Measurements from ENCODE around the gene BANF1. TPM values are rescaled to one million over a fixed set of nuclear protein-coding genes. Genes with fewer than 3 reads are reported as not detected.

BANF1 gene
- total and polyA plus RNA-seq, 2 of the 13 experiments (the other 11 are each of a cell fraction or from before 2014, with no cell fraction given): 40.5 to 86.5 TPM

GRCh38 chr11:65964906-65965305, 37.4 kb upstream of the BANF1 start:
- DNase-seq (ENCODE audit: low spot score) (no peak), ATAC-seq (no peak), FAIRE-seq (no peak)
- WGBS (ENCODE audit: low lambda C conversion rate): 90% methylated on average over 4 of the region's 10 CpGs
- POLR2A ChIA-PET: no interaction called here
- Histone ChIP-seq H3K36me3 (replicated peaks in 1 of 2; ENCODE audit: control insufficient read depth in 1 of 2, insufficient read depth in 2 of 2, low read length in 2 of 2) (peaks cover 31 to 49% of the 10 kb centered on the region in 2 experiments), H4K20me1 (ENCODE audit: insufficient read depth, low read length) (no peaks in the 10 kb centered on the region), H3K9me3 (ENCODE audit: low read length) (no peaks in the 10 kb centered on the region), H3K27ac (ENCODE audit: extremely low read length, insufficient read depth, low read length) (no peak overlapping the region), H3K4me1 (ENCODE audit: insufficient read depth, low read length) (peaks cover 26% of the 10 kb centered on the region), H3K9ac (ENCODE audit: insufficient read depth, low read depth, low read length) (no peak overlapping the region), H3K27me3 (ENCODE audit: control insufficient read depth in 1 of 2, insufficient read depth in 2 of 2, low read length in 2 of 2) (no peaks in the 10 kb centered on the region; a peak in 2 of 5 replicates), H2AFZ (ENCODE audit: low read length) (no peak overlapping the region), H3K4me3 (replicated peaks in 1 of 3; ENCODE audit: insufficient read depth in 1 of 3, low read depth in 2 of 3, low read length in 3 of 3) (no peak overlapping the region), H3K79me2 (ENCODE audit: insufficient read depth, low read length) (peaks cover 22% of the 10 kb centered on the region), H3K4me2 (ENCODE audit: low read depth, low read length) (no peak overlapping the region)
- BruUV-seq (replicated peaks): no TSS peak
- CTCF ChIA-PET (ENCODE audit: low intra/inter-chr PET ratio, low total read pairs): no interaction called here
- in situ Hi-C loops (cut with HindIII; ENCODE audit: extremely low pct_ligation_motif_present, low pct_unique_long_range_greater_than_20kb) (no loop called here), intact Hi-C loops (cut with micrococcal nuclease; ENCODE audit: unreplicated experiment) (no loop called here)
- no peak for TF ChIP-seq KLF13 (CRISPR knock-in tag; IDR thresholded peaks at IDR 0.05)

- no peak for ATAC-seq
Observed at GRCh38 chr11:65965986-65966762, 36.1 kb upstream of the BANF1 start.

More at GRCh38 chr11:65965986-65966762, 36.1 kb upstream of the BANF1 start:
- BruUV-seq (replicated peaks): no TSS peak
- ChIA-PET POLR2A (no interaction called here), CTCF (ENCODE audit: low intra/inter-chr PET ratio, low total read pairs) (no interaction called here)
- no peak overlapping the region for H3K4me2 ChIP-seq (ENCODE audit: low read depth, low read length)
- H3K79me2 ChIP-seq (ENCODE audit: insufficient read depth, low read length): peaks cover 22% of the 10 kb centered on the region
- 98% methylated on average over 22 of the region's 36 CpGs for WGBS (ENCODE audit: low lambda C conversion rate)
- H3K27ac ChIP-seq (ENCODE audit: extremely low read length, insufficient read depth, low read length): no peak overlapping the region
- H3K36me3 ChIP-seq (replicated peaks in 1 of 2; ENCODE audit: control insufficient read depth in 1 of 2, insufficient read depth in 2 of 2, low read length in 2 of 2): peaks cover 31 to 49% of the 10 kb centered on the region in 2 experiments
- H3K9ac ChIP-seq (ENCODE audit: insufficient read depth, low read depth, low read length): no peak overlapping the region
- intact Hi-C loops (cut with micrococcal nuclease; ENCODE audit: unreplicated experiment) (no loop called here), in situ Hi-C loops (cut with HindIII; ENCODE audit: extremely low pct_ligation_motif_present, low pct_unique_long_range_greater_than_20kb) (no loop called here)
- peaks cover 19% of the 10 kb centered on the region for H3K4me1 ChIP-seq (ENCODE audit: insufficient read depth, low read length)
- DNase-seq (ENCODE audit: low spot score) (no peak), FAIRE-seq (no peak)
- H3K9me3 ChIP-seq (ENCODE audit: low read length): no peaks in the 10 kb centered on the region
- H3K27me3 ChIP-seq (ENCODE audit: control insufficient read depth in 1 of 2, insufficient read depth in 2 of 2, low read length in 2 of 2): no peaks in the 10 kb centered on the region; a peak in 2 of 5 replicates
- no peaks in the 10 kb centered on the region for H4K20me1 ChIP-seq (ENCODE audit: insufficient read depth, low read length)
- TF ChIP-seq AGO2 (optimal IDR thresholded peaks at IDR 0.05; ENCODE audit: low read depth, low read length): peak; percentile 23
- TF ChIP-seq ZSCAN31 (CRISPR knock-in tag; IDR thresholded peaks at IDR 0.05; ENCODE audit: low read depth): no peak
- H2AFZ ChIP-seq (ENCODE audit: low read length): no peak overlapping the region
- H3K4me3 ChIP-seq (replicated peaks in 1 of 3; ENCODE audit: insufficient read depth in 1 of 3, low read depth in 2 of 3, low read length in 3 of 3): no peak overlapping the region

Measured in HepG2 (cell line).